PC-9 (cell line): ENCODE measurements around the gene SFSWAP.

ENCODE experiments used
- EZH2 ChIP-seq: fragments of 200-600 bp; sonication (generic); IDR thresholded peaks from 2 replicates; pipeline ENCODE4 v1.8.0; 2017; ENCODE audit warnings: antibody characterized with exemption, low read depth
- TF ChIP-seq, protein P1 (sequence below): fragments of 200-600 bp; sonication (generic); conservative IDR thresholded peaks from 2 replicates; pipeline ENCODE4 v1.6.1; 2017; ENCODE audit warnings: mixed run types, antibody characterized with exemption, mild to moderate bottlenecking, moderate library complexity

DNA sequence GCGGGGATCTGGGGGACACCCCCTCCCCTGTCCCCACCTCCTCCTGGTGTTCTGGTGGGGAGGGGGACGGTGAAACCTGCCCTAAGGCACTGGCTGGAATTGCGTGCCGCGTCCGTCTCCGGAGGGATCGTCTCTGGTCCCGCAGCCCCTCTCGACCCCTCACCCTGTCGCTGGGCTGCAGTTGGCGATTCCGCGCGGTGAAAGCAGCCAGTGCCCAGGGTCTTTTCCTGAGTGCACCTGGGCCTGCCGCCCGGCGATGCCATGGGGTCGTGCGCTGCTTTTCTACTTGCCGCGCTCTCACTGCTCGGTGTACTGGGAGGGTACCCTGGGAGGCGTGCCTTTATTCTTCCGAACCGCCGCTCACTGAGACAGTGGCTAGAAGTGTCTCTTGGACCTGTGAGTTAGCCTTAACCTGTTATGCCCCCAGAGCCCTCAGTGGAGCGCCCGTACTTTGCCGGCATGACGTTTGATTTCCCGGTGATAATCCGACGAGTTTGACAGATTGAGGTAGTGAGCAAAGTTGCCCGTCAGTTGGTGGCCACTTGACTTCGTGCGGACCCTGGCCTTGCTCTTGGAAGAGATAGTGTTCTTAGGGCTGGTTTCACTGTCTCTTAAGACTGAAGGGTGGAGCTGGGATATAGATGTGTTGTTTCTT, 788 bp downstream of the SFSWAP start:
- TF ChIP-seq, protein P1, sequence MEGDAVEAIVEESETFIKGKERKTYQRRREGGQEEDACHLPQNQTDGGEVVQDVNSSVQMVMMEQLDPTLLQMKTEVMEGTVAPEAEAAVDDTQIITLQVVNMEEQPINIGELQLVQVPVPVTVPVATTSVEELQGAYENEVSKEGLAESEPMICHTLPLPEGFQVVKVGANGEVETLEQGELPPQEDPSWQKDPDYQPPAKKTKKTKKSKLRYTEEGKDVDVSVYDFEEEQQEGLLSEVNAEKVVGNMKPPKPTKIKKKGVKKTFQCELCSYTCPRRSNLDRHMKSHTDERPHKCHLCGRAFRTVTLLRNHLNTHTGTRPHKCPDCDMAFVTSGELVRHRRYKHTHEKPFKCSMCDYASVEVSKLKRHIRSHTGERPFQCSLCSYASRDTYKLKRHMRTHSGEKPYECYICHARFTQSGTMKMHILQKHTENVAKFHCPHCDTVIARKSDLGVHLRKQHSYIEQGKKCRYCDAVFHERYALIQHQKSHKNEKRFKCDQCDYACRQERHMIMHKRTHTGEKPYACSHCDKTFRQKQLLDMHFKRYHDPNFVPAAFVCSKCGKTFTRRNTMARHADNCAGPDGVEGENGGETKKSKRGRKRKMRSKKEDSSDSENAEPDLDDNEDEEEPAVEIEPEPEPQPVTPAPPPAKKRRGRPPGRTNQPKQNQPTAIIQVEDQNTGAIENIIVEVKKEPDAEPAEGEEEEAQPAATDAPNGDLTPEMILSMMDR = no peak
- no peak for TF ChIP-seq EZH2
